Ishikawa (cell line): ENCODE measurements around the gene EFHC1.

Experiments used
- CEBPB ChIP-seq: IDR thresholded peaks from 2 replicates; pipeline ENCODE4 v1.6.1; 2012
- CREB1 ChIP-seq: IDR thresholded peaks from 2 replicates; pipeline ENCODE4 v1.6.1; 2012; ENCODE audit warnings: low read depth
- EGR1 ChIP-seq: IDR thresholded peaks from 2 replicates; pipeline ENCODE4 v1.6.1; 2012
- EP300 ChIP-seq: IDR thresholded peaks from 2 replicates; pipeline ENCODE4 v1.6.1; 2012; ENCODE audit warnings: borderline replicate concordance
- FOXM1 ChIP-seq: IDR thresholded peaks from 2 replicates; pipeline ENCODE4 v1.6.1; 2012; ENCODE audit warnings: low read depth, borderline replicate concordance
- NFIC ChIP-seq: IDR thresholded peaks from 2 replicates; pipeline ENCODE4 v1.6.1; 2012
- RAD21 ChIP-seq: IDR thresholded peaks from 2 replicates; pipeline ENCODE4 v1.6.1; 2012; ENCODE audit warnings: low read depth
- TAF1 ChIP-seq: IDR thresholded peaks from 2 replicates; pipeline ENCODE4 v1.6.1; 2012; ENCODE audit warnings: low read depth, mild to moderate bottlenecking
- TCF12 ChIP-seq: IDR thresholded peaks from 2 replicates; pipeline ENCODE4 v1.6.1; 2012; ENCODE audit warnings: low read depth
- TEAD4 ChIP-seq: IDR thresholded peaks from 2 replicates; pipeline ENCODE4 v1.6.1; 2012
- YY1 ChIP-seq: IDR thresholded peaks from 2 replicates; pipeline ENCODE4 v1.6.1; 2012; ENCODE audit warnings: low read depth
- ZBTB7A ChIP-seq: IDR thresholded peaks from 2 replicates; pipeline ENCODE4 v1.6.1; 2012; ENCODE audit warnings: low read depth
- TF ChIP-seq, protein P1 (sequence below): IDR thresholded peaks from 2 replicates; pipeline ENCODE4 v1.6.1; 2012
- TF ChIP-seq, protein P2 (sequence below): IDR thresholded peaks from 2 replicates; pipeline ENCODE4 v1.6.1; 2012; ENCODE audit warnings: low read depth, mild to moderate bottlenecking
- TF ChIP-seq, protein P3 (sequence below): IDR thresholded peaks from 2 replicates; pipeline ENCODE4 v1.6.1; 2012

EFHC1 gene

DNA sequence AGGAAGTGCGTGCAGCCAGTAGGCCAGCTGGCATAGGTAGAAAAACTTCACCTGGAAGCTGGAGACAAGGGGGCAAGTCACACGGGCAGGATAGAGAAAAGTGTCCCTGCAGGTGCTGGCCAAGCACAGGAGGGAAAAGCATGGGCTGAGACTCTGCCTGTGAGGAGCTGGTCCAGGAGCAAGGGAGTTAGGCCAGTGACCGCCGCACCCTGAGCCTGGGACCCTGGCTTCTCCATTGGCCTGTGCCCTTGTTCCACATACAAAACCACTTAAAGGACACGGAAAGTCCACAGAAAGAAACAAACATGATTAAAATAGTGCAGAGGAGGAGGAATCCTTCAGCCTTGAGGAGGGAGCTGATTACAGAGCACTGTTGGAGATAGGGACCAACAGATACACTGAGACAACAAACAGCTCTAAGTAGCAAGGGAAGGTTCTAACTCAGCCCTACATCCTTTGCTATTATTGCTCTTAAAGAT, 88.2 kb downstream of the EFHC1 start:
- TF ChIP-seq YY1 = no peak

DNA sequence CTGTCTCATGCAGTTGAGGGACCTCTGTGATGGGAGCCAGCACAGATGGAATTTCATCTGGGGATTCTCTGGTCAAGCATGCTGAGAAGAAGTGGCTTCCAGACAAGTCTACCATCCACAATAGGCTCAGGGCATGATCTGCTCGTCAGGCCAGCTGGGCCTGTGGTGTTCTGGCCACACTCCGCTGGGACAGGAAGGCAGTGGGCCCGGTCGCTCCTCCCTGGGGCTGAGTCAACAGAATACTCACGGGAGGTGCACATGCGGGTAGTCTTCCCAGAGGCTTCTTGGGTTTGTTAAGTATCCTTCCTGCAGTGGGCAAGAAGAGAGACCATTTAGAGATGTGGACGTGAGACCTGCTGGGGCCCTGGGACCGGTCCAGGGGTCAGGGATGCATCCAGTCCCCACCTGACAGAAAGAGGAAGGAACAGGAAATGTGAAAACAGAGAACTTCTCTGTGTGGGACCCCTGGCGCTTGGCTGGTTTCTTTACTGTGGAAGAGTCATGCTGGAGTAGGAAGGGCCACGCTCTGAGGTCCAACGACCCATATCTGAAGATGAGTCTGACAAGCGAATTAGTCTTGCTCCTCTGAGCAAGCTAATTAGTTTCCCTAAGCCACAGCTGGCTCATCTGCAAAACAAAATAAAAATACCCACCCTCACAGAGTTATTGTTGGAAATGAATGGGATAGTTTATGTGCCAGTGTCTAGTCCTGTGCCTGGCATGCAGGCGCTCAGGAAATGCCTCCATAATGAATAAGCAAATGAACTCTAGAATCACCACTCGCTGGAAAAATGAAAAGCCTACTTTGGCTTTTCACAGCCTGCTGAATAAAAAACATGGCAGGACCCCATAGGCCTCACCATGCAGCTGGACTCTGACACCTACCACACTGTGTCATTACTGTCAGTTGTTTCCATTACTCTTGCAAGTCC, 89.4 kb downstream of the EFHC1 start:
- TF ChIP-seq, protein P1, sequence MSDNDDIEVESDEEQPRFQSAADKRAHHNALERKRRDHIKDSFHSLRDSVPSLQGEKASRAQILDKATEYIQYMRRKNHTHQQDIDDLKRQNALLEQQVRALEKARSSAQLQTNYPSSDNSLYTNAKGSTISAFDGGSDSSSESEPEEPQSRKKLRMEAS = no peak
- TF ChIP-seq ZBTB7A = no peak
- TF ChIP-seq NFIC = no peak
- no peak for TF ChIP-seq EP300
- no peak for TF ChIP-seq EGR1
- no peak for TF ChIP-seq CEBPB
- TF ChIP-seq FOXM1 = no peak
- no peak for TF ChIP-seq TAF1
- TF ChIP-seq TCF12 = no peak
- TF ChIP-seq YY1 = no peak
- TF ChIP-seq RAD21 = no peak
- TF ChIP-seq, protein P2, sequence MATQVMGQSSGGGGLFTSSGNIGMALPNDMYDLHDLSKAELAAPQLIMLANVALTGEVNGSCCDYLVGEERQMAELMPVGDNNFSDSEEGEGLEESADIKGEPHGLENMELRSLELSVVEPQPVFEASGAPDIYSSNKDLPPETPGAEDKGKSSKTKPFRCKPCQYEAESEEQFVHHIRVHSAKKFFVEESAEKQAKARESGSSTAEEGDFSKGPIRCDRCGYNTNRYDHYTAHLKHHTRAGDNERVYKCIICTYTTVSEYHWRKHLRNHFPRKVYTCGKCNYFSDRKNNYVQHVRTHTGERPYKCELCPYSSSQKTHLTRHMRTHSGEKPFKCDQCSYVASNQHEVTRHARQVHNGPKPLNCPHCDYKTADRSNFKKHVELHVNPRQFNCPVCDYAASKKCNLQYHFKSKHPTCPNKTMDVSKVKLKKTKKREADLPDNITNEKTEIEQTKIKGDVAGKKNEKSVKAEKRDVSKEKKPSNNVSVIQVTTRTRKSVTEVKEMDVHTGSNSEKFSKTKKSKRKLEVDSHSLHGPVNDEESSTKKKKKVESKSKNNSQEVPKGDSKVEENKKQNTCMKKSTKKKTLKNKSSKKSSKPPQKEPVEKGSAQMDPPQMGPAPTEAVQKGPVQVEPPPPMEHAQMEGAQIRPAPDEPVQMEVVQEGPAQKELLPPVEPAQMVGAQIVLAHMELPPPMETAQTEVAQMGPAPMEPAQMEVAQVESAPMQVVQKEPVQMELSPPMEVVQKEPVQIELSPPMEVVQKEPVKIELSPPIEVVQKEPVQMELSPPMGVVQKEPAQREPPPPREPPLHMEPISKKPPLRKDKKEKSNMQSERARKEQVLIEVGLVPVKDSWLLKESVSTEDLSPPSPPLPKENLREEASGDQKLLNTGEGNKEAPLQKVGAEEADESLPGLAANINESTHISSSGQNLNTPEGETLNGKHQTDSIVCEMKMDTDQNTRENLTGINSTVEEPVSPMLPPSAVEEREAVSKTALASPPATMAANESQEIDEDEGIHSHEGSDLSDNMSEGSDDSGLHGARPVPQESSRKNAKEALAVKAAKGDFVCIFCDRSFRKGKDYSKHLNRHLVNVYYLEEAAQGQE = no peak
- no peak for TF ChIP-seq TEAD4
- TF ChIP-seq, protein P3, sequence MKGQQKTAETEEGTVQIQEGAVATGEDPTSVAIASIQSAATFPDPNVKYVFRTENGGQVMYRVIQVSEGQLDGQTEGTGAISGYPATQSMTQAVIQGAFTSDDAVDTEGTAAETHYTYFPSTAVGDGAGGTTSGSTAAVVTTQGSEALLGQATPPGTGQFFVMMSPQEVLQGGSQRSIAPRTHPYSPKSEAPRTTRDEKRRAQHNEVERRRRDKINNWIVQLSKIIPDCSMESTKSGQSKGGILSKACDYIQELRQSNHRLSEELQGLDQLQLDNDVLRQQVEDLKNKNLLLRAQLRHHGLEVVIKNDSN = no peak
- TF ChIP-seq CREB1 = no peak

DNA sequence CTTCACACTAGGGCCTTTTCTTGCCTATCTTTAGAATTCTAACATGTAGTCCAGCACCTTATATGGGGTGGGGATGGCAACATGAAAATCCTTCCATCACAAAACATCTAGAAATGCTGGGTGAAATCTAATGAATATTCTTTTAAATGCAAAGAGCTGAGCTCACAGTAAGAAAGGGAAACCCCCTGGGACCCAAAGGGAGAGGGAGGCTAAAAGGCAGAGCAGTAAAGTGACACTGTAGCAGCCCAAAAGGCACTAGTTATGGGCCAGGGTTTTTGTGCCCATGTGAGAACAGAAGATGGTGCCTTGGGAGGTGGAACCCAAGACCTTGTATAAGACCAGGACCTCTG, 90.0 kb downstream of the EFHC1 start:
- TF ChIP-seq CEBPB (no peak), NFIC (no peak), TEAD4 (no peak), ZBTB7A (no peak), FOXM1 (no peak), EGR1 (no peak), YY1 (no peak)
- TF ChIP-seq, protein P3 = no peak
- TF ChIP-seq, protein P1 = no peak

DNA sequence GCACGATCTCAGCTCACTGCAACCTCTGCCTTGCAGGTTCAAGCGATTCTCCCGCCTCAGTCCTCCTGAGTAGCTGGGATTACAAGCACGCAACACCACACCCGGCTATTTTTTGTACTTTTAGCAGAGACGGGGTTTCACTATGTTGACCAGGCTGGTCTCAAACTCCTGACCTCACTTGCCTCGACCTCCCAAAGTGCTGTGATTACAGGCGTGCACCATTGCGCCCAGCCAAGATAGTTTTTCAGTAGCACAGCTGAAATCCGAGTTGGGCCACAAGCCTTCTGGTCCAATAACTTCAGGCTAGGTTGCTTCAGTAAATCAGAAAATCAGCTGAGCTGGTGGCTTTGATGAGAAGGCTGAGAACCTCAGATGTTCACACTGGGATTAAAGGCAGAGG, 91.0 kb downstream of the EFHC1 start:
- TF ChIP-seq NFIC (no peak), EGR1 (no peak), YY1 (no peak), RAD21 (no peak), TEAD4 (no peak), FOXM1 (no peak), TAF1 (no peak), CREB1 (no peak), TCF12 (no peak), CEBPB (no peak), EP300 (no peak), ZBTB7A (no peak)
- TF ChIP-seq, protein P1 = no peak
- TF ChIP-seq, protein P3 = no peak
- TF ChIP-seq, protein P2 = no peak

DNA sequence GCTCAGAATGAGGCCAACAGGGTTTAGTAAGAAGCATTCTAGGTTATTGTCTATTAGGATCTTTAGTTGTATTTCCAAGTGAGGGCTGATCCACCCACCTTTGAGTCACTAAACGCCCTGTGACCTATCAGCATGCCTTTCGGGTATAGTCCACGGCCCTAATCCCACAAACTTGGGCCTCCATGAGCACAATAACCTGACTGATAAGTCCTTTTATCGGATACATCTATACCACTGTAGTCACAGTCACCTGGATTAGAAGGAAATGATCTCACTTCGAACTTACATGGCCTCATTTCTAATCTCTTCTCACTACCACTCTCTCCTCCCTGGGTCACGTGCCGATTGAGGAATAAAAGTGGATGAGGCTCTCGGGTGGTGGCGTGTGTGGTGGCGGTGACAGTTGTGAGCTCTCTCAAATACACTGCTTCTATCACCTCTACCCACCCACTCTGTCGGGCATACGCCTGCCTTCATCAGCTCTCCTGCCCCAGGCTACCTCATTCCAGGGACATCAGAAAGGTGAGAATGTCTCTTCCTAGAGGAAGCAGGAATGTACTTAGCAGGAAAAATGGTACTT, 91.5 kb downstream of the EFHC1 start:
- TF ChIP-seq, protein P2 = no peak
- TF ChIP-seq NFIC (no peak), TEAD4 (no peak)
